ENCODE data around the gene CRABP2.

GRCh38 chr1:156703336-156703735 lies 2.0 kb downstream of the CRABP2 start:
- no peak for TF ChIP-seq CTCF (conservative IDR thresholded peaks at IDR 0.05)
- no peak for TF ChIP-seq ZFX (IDR thresholded peaks at IDR 0.05)
